Measurements from ENCODE around the gene BSN.
"Not testable (repeated sequence)": the region's sequence is repeated elsewhere in the genome, so short reads cannot be mapped to it uniquely, and the experiment has no call there.

The BSN gene

GRCh38 chr3:49535971-49536874, 18.1 kb upstream of the BSN start:
- no peak for DNase-seq

GRCh38 chr3:49536875-49537533, 17.3 kb upstream of the BSN start:
- DNase-seq = no peak

- DNase-seq = peak; percentile 82 to 88
These were observed 14.4 kb upstream of the BSN start for GRCh38 chr3:49539659-49540560.

DNA sequence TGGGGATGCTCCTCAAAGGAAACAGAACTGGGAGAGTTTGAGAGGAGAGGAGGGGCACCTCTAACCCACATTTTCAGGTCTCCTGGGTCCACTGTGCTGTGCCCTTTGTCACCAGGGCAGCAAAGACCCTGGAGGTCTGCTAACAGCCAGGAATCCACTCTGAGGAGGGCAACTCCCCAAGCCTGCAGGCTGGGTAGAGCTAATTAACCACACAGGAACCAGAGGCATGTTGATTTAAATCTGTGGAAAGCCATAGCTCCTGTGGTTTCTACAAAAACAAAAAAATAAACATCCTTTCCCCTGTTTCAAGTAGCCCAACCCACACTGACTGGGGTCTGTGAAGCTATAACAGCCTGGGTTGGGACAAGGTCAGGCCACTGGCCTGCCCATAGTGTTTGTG, 2.2 kb upstream of the BSN start:
- no peak for DNase-seq

DNA sequence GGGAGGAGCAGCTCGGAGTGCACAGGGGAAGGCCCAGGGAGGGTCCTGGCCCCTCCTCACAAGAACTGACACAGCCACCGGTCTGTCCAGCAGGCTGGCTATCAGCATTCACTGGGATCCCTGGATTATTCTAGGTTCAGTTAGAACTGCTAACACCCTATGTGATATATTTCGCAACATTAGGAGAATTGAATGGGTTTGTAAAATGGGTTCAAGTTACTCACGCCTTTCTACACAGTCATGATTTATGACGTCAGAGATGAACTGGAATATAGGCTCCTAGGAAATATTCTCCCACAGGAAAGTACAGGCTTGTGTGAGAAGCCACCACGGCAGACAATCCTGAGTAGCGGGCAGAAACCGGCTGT, 969 bp upstream of the BSN start:
- no peak for DNase-seq

DNA sequence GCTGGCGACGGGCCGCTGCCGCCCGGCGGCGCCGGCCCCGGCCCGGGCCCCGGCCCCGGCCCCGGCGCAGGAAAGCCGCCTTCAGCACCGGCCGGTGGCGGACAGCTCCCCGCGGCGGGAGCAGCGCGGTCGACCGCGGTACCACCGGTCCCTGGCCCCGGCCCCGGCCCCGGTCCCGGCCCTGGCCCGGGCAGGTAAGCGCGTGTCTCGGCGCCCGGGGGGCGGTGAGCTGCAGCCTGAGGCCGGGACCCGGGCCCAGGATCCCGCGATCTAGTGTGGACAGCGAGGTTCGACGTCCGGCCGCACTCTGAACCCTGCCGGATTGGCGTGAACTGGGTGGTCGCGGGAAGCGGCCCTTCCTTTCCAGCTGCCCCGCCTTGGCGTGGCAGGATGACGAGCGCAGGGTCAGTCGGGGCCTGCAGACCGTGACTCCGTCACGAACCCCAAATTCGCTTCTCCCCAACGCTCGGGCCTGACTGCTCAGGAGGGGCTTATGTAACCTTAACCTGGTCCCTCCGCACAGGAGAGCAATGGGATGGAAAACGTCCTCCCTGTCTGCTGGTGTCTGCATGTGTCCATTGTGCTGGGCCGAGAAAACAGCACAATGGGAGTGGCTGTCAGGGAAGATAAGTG, 472 bp downstream of the BSN start:
- DNase-seq = no peak

DNA sequence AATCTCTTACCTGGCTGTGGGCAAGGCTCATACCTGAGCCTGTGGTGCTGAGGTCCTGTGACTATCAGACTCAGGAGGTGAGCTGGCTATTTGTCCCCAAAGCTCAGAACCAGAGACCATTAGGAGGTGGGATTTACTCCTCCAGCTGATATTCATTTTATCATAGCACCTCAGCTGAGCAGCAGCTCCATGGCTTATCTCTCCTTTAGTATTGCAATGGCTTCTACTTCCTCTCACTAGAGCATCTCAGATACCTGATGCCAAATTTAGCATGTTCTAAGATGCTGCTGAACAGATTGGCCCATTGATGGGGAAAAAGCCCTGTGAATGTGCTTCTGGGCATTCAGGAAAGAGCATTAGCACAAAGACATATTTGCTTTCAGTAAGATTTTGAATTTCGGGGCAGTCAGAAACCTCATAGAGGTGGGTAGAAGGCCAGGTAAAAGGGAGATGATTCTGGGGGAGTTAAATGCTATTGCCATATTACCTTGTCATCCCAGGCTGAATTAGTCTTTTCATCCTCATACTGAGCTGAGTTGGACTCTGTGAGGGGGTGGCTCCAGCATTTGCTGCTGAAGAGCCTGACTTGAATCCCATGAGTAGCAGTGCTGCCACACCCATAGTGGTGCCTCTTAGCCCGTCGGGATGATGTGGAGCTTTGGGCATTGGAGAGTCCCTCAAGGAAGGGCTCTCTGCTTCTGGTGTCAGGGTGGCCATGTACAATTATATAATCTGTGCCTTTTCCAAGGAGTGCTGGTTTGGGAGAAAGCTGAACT, 2.4 kb downstream of the BSN start:
- DNase-seq = no peak

GRCh38 chr3:49563040-49563578, 8.8 kb downstream of the BSN start:
- DNase-seq = no peak

DNA sequence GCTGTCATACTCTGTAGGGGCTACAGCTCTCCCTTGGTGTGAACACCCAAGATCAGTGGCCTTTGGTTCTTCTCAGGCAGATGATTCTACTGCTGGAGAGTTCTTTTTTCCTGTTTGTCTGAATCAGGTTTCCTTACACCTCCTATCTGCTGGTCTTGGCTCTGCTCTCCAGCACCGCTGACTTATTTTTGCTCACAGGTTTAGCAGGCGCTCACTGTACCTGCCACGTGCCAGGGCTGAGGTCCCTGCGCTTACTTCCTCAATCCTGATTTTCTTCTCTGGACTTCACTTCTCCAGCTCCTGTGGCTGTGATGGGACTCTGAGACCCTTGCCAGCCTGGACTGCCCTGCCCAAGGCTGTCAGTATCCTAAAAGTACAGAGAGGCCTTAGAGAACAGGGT, 9.5 kb downstream of the BSN start:
- DNase-seq = no peak

DNA sequence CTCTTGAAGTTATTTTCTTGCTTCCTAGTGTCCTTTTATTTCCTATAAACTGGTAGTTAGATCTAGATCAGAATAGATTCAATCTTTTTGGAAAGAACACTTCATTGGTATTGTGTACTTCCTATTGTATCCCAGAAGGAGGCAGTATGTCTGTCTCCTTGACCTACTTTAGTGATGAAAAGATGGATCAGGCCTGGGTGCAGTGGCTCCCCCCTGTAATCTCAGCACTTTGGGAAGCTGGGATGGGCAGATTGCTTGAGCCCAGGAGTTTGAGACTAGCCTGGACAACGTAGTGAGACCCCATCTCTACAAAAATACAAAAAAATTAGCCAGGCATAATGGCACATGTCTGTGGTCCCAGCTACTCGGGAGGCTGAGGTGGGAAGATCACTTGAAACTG, 12.0 kb downstream of the BSN start:
- no peak for DNase-seq

DNA sequence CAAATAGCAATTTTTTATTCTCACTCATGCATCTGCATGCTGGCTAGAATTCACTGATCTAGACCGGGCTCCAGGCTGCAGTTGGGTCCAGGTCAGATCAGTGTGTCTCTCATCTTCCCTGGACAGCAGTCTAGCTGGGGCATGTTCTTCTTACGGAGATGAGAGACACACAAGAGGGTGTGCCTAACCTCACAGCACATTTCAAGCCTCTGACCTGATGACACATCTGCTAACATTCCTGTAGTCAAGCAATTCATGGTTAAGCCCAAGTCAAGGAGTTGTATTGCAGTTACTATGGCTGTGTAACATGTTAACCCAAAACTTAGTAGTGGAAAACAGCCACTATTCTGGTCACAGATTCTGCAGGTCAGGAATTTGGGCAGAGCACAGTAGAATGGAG, 13.1 kb downstream of the BSN start:
- DNase-seq = no peak

DNA sequence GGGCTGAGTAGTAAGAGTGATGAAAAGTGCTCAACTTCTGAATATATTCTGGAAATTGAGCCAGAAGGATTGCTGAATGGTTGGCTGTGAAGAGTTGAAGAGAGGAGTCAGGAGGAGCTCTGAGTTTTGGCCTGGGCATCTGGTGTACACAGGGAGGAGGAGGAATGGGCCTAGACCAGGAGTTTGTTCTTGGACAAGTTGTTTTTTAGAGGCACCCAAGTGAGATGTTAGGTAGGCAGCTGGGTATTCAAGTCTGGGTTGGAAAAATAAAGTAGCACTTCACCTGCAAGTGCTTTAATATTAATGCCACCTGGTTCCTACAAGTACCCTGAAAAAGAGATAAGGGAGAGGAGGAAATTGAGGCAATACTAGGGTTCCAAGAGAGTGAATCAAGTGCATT, 14.7 kb downstream of the BSN start:
- no peak for DNase-seq

GRCh38 chr3:49570028-49570654, 15.9 kb downstream of the BSN start:
- no peak for DNase-seq

GRCh38 chr3:49582177-49582576, 27.9 kb downstream of the BSN start:
- no peak for DNase-seq

- not testable (repeated sequence) for DNase-seq
These were observed 31.0 kb downstream of the BSN start for GRCh38 chr3:49585261-49585755.

DNA sequence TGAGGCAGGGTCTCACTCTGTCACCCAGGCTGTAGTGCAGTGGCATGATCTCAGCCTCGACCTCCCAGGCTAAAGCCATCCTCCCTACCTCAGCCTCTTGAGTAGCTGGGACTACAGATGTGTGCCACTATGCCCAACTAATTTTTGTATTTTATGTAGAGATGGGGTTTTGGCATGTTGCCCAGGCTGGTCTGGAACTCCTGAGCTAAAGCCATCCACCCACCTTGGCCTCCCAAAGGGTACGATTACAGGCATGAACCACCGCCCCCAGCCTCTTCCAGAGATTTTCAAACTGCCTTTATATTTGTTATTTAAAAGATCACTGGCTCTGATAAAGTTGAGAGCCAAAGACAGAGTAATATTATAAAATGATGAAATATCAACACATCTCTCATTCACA, 37.3 kb downstream of the BSN start:
- no peak for DNase-seq

DNA sequence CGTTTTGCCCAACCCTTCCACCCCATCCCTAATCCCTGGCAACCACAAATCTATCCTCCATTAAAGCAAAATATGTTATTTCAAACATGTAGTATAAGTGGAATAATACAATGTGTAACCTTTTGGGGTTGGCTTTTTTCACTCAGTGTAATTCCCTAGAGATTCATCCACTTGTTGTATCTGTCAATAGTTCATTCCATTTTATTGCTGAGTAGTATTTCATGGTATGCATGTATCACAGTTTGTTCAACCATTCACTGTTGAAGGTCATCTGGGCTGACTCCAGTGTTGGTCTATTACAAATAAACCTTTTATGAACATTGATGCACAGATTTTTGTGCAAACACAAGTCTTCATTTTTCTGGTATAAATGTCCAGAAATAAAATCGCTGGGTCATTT, 38.8 kb downstream of the BSN start:
- DNase-seq = no peak

- no peak for DNase-seq
These were observed 46.5 kb downstream of the BSN start for GRCh38 chr3:49600781-49601180.

- DNase-seq = no peak
These were observed 47.2 kb downstream of the BSN start for GRCh38 chr3:49601358-49602048.

GRCh38 chr3:49602049-49602554, 47.8 kb downstream of the BSN start:
- DNase-seq = no peak
